ENCODE data around the gene USP50. TPM values are rescaled to one million over a fixed set of nuclear protein-coding genes. Genes with fewer than 3 reads are reported as not detected.

The USP50 gene
- polyA plus RNA-seq, 3 donors, result not detected

- no peaks in the 10 kb centered on the region for H3K79me2 ChIP-seq (ENCODE audit: insufficient read depth, low read length)
- H3K4me3 ChIP-seq (replicated peaks in 1 of 3; ENCODE audit: low read depth in 2 of 3, low read length in 3 of 3), result no peak overlapping the region
- H3K27me3 Mint-ChIP-seq (ENCODE audit: low read depth in 3 of 3), result peaks cover 0 to 2% (median 0%) of the 10 kb centered on the region in 3 donors
- H3K4me2 ChIP-seq (replicated peaks; ENCODE audit: extremely low read depth, low read length, poor library complexity, severe bottlenecking), result no peak overlapping the region
- intact Hi-C loops (cut with micrococcal nuclease), result no loop called here
- H3K4me1 Mint-ChIP-seq, result no peaks in the 10 kb centered on the region
- no peak overlapping the region for H3K9ac ChIP-seq (ENCODE audit: insufficient read depth, low read length, poor library complexity, severe bottlenecking)
- TF ChIP-seq CTCF (IDR thresholded peaks at IDR 0.05), result no peak
- no peak for DNase-seq
- no peak overlapping the region for H3K27ac ChIP-seq (ENCODE audit: low read depth in 1 of 2, low read length in 2 of 2)
- H3K9me3 Mint-ChIP-seq, result no peaks in the 10 kb centered on the region
- H3K27ac Mint-ChIP-seq, result peak overlapping the region in 1 of 7 donors; percentile 40
- H3K9me3 ChIP-seq (replicated peaks in 1 of 2; ENCODE audit: control insufficient read depth in 1 of 2, insufficient read depth in 1 of 2, low read length in 2 of 2), result no peaks in the 10 kb centered on the region
- H2AFZ ChIP-seq (ENCODE audit: insufficient read depth, low read depth, low read length, poor library complexity, severe bottlenecking), result no peak overlapping the region
- H3K36me3 Mint-ChIP-seq, result peaks cover 60 to 82% of the 10 kb centered on the region in 2 donors
- peaks cover 85 to 94% of the 10 kb centered on the region in 2 donors for H3K36me3 ChIP-seq (replicated peaks in 1 of 2; ENCODE audit: control insufficient read depth in 1 of 2, insufficient read depth in 2 of 2, low read length in 2 of 2)
- no peaks in the 10 kb centered on the region for H3K27me3 ChIP-seq (ENCODE audit: control insufficient read depth in 2 of 2, insufficient read depth in 2 of 2, low read length in 2 of 2)
- no peaks in the 10 kb centered on the region for H4K20me1 ChIP-seq (ENCODE audit: insufficient read depth, low read length)
- 98% methylated on average over 11 of the region's 12 CpGs for WGBS (ENCODE audit: insufficient coverage)
- H3K4me1 ChIP-seq (ENCODE audit: control insufficient read depth in 1 of 2, insufficient read depth in 2 of 2, low read length in 2 of 2), result no peaks in the 10 kb centered on the region
- H3K4me3 Mint-ChIP-seq, result no peak overlapping the region
These were observed 70.3 kb downstream of the USP50 start for GRCh38 chr15:50476143-50476542.

GRCh38 chr15:50471072-50471471 lies 75.4 kb downstream of the USP50 start:
- H4K20me1 ChIP-seq (ENCODE audit: insufficient read depth, low read length), result no peaks in the 10 kb centered on the region
- 100% methylated on average over 1 of the region's 2 CpGs for WGBS (ENCODE audit: insufficient coverage)
- intact Hi-C loops (cut with micrococcal nuclease), result no loop called here
- Mint-ChIP-seq H3K4me3 (no peak overlapping the region), H3K36me3 (peaks cover 65 to 77% of the 10 kb centered on the region in 2 donors), H3K9me3 (peaks cover 0 to 1% (median 0%) of the 10 kb centered on the region in 7 donors), H3K27ac (peak overlapping the region in 2 of 7 donors; percentile 4 to 46), H3K4me1 (no peaks in the 10 kb centered on the region), H3K27me3 (ENCODE audit: low read depth in 3 of 3) (peaks cover 0 to 2% (median 0%) of the 10 kb centered on the region in 3 donors)
- H3K4me2 ChIP-seq (replicated peaks; ENCODE audit: extremely low read depth, low read length, poor library complexity, severe bottlenecking), result no peak overlapping the region
- no peaks in the 10 kb centered on the region for H3K4me1 ChIP-seq (ENCODE audit: control insufficient read depth in 1 of 2, insufficient read depth in 2 of 2, low read length in 2 of 2)
- TF ChIP-seq CTCF (IDR thresholded peaks at IDR 0.05), result no peak
- no peak overlapping the region for H3K27ac ChIP-seq (ENCODE audit: low read depth in 1 of 2, low read length in 2 of 2)
- H3K9me3 ChIP-seq (replicated peaks in 1 of 2; ENCODE audit: control insufficient read depth in 1 of 2, insufficient read depth in 1 of 2, low read length in 2 of 2), result no peaks in the 10 kb centered on the region
- H3K79me2 ChIP-seq (ENCODE audit: insufficient read depth, low read length), result no peaks in the 10 kb centered on the region
- DNase-seq, result no peak
- H3K27me3 ChIP-seq (ENCODE audit: control insufficient read depth in 2 of 2, insufficient read depth in 2 of 2, low read length in 2 of 2), result no peaks in the 10 kb centered on the region
- H3K4me3 ChIP-seq (replicated peaks in 1 of 3; ENCODE audit: low read depth in 2 of 3, low read length in 3 of 3), result no peak overlapping the region
- H3K9ac ChIP-seq (ENCODE audit: insufficient read depth, low read length, poor library complexity, severe bottlenecking), result no peak overlapping the region
- H3K36me3 ChIP-seq (replicated peaks in 1 of 2; ENCODE audit: control insufficient read depth in 1 of 2, insufficient read depth in 2 of 2, low read length in 2 of 2), result peaks cover 76 to 87% of the 10 kb centered on the region in 2 donors
- no peak overlapping the region for H2AFZ ChIP-seq (ENCODE audit: insufficient read depth, low read depth, low read length, poor library complexity, severe bottlenecking)

All from CD14-positive monocyte (primary cell).